H54 (cell line): ENCODE data around the gene RAD23A.
A peak's percentile ranks its signal among the peaks of the same experiment; 100 is the strongest.
"Not testable (repeated sequence)": the region's sequence is repeated elsewhere in the genome, so short reads cannot be mapped to it uniquely, and the experiment has no call there.

ENCODE experiments used
- DNase-seq: peaks from one replicate; pipeline ENCODE4 v3.0.0; 2011; ENCODE audit warnings: low spot score, mixed read lengths; ENCODE audit not compliant: insufficient read length
- FAIRE-seq: peaks from 3 replicates; lab custom pipeline; 2011; peaks lifted over from hg19 to GRCh38; lab: Jason Lieb, UNC
- POLR2A ChIP-seq: IDR thresholded peaks from 2 replicates; pipeline ENCODE4 v1.6.1; 2011; ENCODE audit warnings: low read depth, mild to moderate bottlenecking, low read length

Gene RAD23A

GRCh38 chr19:12946092-12946721 is 545 bp downstream of the RAD23A start:
- DNase-seq = no peak
- TF ChIP-seq POLR2A = peak; percentile 41; the same call in 1 of the 2 replicates
- no peak for FAIRE-seq

GRCh38 chr19:12946731-12947496 is 1.3 kb downstream of the RAD23A start:
- DNase-seq (no peak), FAIRE-seq (no peak)
- no peak for TF ChIP-seq POLR2A

- no peak for TF ChIP-seq POLR2A
- FAIRE-seq (no peak), DNase-seq (no peak)
Measured at GRCh38 chr19:12947702-12948611, 2.3 kb downstream of the RAD23A start.

- TF ChIP-seq POLR2A = no peak
- FAIRE-seq (no peak), DNase-seq (no peak)
Measured at GRCh38 chr19:12948612-12949362, 3.1 kb downstream of the RAD23A start.

DNA sequence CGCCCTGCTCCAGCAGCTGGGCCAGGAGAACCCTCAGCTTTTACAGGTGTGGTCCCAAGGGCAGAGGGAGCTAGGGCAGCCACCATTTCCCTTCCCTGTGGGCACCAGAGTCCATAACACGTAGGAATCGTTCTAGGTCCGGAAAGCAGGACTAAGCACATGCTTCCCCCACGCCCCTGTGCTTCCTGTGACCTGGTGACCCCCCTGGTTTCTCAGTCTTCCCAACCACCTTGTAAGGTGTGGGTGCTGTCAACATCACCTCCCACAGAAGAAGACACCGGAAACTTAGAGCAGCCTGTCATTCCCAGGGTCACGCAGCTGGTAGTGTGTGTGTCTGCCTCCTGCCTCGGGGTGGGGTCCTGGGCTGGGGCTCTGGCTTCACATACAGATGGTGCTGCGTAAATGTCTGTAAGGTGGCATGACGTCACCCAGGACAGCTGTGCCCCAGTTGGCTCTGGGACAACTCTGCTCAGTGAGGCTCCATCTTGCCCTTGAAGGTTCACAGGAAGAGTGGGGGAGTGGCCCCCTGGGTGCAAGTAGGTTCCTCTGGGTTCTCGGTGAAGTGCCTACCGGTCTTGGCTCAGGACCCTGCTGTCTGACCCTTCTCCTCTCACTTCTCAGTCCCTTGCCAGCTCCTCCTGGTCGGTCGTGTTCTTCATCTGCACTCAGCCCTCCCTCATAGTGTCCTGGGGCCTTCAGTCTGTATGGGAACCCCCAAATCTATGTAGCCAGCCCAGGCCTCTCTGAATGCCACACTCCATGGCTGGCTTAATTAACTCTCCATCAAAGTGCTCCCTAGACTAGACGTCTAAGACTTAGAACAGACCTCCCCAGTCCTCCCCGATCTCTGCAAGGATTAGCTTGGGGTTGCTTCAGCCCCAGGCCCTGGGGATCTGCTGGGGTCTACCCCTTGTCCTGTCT is 4.0 kb downstream of the RAD23A start:
- no peak for TF ChIP-seq POLR2A
- DNase-seq = no peak
- no peak for FAIRE-seq

DNA sequence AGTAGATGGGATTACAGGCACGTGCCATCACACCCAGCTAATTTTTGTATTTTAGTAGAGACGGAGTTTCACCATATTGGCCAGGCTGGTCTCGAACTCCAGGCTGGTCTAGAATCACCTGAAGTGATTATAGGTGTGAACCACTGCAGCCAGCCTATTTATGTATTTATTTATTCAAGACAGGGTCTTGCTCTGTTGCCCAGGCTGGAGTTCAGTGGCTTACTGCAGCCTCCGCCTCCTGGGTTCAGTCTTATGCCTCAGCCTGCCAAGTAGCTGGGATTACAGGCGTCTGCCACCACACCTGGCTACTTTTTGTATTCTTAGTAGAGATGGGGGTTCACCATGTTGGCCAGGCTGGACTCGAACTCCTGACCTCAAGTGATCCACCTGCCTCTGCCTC is 6.4 kb downstream of the RAD23A start:
- FAIRE-seq, DNase-seq: not testable (repeated sequence)

DNA sequence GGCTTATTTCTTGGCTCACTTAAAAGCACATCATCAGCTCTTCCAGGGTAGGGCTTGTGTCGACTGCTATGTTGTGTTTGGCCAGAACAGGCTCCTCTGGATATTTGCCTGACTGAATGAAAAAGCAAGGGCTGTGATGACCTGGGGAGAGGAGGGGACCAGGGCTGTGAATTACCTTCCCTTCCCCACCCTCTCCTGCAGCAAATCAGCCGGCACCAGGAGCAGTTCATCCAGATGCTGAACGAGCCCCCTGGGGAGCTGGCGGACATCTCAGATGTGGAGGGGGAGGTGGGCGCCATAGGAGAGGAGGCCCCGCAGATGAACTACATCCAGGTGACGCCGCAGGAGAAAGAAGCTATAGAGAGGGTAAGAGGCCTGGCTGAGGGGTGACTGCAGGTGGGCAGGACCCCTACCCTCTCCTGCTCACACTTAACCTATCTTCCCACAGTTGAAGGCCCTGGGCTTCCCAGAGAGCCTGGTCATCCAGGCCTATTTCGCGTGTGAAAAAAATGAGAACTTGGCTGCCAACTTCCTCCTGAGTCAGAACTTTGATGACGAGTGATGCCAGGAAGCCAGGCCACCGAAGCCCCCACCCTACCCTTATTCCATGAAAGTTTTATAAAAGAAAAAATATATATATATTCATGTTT is 7.0 kb downstream of the RAD23A start:
- no peak for TF ChIP-seq POLR2A
- no peak for FAIRE-seq
- no peak for DNase-seq

DNA sequence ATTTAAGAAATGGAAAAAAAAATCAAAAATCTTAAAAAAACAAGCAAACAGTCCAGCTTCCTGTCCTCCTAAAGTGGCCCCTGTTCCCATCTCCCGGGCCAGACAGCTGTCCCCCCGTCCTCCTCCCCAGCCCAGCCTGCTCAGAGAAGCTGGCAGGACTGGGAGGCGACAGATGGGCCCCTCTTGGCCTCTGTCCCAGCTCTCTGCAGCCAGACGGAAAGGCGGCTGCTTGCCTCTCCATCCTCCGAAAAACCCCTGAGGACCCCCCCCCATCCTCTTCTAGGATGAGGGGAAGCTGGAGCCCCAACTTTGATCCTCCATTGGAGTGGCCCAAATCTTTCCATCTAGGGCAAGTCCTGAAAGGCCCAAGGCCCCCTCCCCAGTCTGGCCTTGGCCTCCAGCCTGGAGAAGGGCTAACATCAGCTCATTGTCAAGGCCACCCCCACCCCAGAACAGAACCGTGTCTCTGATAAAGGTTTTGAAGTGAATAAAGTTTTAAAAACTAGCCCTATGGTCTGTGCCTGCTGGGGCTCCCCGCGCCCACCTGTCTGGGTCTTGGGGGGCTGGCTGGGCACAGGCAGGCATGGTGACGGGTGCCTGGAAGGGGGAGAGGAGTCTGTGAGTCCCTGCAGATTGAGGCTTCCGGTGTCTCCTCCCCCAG is 7.6 kb downstream of the RAD23A start:
- no peak for DNase-seq
- FAIRE-seq = no peak
- TF ChIP-seq POLR2A = no peak

GRCh38 chr19:12953799-12954611 is 8.3 kb downstream of the RAD23A start:
- DNase-seq (no peak), FAIRE-seq (no peak)
- no peak for TF ChIP-seq POLR2A

- TF ChIP-seq POLR2A = no peak
- FAIRE-seq (no peak), DNase-seq (no peak)
Measured at GRCh38 chr19:12954612-12954962, 8.9 kb downstream of the RAD23A start.

- FAIRE-seq, DNase-seq: not testable (repeated sequence)
Measured at GRCh38 chr19:12955575-12955974, 9.9 kb downstream of the RAD23A start.
